HG02763 (cell line): ENCODE measurements around the gene STAC.

Experiments used
- ATAC-seq: cut with Tn5 transposase; IDR thresholded peaks from one replicate; pipeline ENCODE4 v1.9.1; 2021; ENCODE audit warnings: mild to moderate bottlenecking, moderate library complexity; ENCODE audit not compliant: unreplicated experiment

The STAC gene

DNA sequence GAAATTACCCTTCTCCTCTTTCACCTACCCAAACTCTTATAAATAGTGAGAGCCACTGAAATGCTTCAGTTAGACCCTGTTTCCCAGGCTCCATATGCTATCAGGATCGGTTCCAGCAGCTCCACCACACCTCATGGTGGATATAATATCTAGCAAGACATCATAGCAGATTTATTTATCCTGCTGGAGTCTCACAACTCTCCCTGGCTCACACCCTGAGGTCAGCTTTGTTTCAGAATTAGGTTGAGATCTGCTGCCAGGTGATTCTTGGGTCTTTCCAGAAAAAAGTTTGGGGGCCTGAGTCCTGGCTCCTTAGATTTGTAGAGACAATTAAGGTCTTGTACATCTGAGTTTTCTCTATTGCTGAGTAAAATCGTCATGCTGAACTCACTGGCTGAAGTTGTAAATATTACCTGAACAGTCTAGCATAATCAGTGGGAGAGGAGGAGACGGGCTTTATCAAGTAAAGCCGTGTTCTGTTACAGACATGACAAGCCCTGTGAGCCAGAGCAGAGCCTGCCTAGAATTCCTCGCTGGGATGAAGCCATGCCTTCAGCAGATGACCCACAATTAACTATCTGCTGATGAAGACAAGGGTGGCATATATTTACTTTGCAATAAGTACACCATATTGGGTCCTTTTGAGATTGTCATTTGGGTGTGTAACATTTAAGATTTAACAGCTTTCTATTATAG is 131.6 kb downstream of the STAC start:
- no peak for ATAC-seq

DNA sequence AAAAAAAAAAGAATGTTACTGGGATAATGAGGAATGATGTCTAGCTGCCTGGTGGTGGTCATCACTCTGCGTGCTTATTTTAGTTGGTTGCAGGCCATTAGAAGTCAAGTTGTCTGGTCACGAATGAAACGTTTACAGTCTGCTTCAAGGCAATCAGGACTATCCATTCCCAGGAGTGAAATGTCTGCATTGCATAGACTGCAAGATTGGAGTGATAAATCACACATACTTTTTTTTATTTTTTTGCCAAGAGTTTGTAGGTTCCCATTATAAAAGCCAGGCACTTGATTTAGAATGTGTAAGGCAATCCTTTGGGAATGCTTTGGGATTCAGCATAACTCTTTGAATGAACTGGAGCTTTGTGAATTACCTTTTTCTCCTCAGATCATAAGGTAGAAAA is 132.3 kb downstream of the STAC start:
- no peak for ATAC-seq

DNA sequence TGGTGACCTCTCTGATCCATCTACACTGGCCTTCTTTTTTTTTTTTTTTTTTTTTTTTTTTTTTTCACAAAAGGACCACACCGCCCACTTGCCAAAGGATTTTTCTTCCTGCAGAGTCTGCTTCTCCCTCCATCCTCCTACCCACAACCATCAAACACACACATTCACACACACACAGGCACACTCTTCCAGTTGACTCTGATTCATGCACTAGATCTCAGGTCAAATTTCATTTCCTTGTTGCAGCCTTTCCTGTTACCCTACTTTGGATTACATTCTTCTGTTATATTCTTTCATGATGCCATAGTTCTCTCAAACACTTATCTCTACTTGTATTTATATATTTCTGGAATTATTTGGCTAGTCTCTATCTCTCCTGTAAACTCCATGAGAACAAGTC is 133.9 kb downstream of the STAC start:
- no peak for ATAC-seq

DNA sequence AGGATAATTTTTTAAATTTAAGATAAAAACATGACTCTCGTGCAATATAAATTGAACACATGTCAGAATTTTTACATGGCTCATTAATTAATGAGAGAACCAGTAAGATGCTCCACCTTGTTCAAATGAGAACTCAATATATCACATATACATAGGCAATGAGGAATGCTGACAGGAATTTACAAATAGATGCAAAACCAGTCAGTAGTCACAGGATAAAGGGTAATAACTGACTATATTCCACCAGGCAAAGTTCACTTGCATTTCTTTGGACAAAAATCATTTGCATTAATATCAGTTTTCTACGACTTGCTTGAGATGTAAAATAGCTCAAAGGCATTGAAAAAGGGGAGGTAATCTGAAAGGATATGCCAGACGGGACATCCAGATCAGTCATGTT is 139.4 kb downstream of the STAC start:
- ATAC-seq, result no peak

DNA sequence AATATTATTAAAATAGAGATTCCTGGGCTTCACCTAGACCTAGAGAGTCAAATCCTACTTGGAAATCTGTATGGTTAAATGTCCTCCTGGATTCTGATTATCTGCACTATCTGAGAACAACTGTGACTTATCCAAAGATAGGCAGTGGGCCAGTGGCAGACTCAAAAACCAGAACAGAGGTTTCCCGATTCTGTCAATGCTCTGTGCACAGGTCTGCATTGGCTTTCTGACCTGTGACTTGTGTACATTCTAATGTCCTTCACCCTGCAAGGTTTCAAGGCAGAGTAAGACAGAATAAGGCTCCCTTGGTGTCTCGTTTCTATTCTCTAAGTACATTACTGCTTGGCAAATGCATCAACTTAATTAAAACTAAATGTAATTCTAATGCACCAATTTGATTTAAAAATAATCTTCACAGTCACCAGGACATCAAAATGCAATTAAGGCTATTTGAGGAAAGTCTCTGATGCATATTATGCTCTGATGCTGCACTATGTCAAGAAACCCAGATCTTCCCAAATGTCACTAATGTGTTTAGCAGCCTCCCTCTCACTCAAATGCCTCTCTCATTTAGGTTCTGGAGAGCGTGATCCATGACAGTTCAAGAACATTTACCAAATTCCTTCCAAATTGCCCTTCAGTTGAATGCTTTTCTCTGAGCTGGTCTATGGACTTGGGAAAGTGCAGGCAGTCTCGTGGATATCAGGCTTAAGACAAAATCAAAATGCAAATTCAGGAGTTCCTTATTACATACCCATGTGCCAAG is 140.1 kb downstream of the STAC start:
- ATAC-seq, result no peak

DNA sequence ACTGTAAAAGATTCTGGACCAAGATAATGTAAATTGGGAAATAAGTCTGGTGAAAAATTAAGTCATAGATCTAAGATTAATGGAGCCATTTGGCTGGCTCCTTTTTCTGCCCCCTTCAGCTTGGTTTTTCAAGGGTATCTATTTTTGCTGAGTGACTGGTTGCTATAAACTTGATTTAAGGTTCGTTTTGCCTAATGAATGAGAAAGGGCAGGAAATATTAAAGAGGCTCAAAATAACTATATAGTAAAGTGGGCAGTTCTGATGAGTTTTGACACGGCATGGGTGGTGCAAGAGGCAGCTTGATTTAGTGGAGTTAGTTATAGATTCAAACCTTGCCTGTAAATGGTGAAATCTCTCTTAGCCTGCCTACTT is 140.7 kb downstream of the STAC start:
- no peak for ATAC-seq

DNA sequence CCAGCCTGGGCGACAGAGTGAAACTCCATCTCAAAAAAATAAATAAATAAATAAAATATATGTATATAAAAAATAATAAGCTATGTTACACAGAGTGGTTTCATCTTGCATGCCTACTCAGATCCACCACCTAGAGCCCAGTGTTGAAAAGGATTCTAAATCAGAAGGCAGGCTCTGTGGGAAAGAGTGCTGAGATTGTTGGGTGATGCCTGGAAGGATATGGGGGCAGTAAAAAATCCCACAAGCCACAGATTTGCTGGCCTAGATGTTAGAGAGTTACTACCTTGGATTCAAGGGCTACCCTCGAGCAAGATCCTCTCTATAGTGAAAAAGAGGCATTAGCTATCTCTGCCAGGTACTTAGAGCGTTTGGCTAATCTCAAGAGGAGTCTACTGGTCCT is 144.3 kb downstream of the STAC start:
- ATAC-seq, result no peak

DNA sequence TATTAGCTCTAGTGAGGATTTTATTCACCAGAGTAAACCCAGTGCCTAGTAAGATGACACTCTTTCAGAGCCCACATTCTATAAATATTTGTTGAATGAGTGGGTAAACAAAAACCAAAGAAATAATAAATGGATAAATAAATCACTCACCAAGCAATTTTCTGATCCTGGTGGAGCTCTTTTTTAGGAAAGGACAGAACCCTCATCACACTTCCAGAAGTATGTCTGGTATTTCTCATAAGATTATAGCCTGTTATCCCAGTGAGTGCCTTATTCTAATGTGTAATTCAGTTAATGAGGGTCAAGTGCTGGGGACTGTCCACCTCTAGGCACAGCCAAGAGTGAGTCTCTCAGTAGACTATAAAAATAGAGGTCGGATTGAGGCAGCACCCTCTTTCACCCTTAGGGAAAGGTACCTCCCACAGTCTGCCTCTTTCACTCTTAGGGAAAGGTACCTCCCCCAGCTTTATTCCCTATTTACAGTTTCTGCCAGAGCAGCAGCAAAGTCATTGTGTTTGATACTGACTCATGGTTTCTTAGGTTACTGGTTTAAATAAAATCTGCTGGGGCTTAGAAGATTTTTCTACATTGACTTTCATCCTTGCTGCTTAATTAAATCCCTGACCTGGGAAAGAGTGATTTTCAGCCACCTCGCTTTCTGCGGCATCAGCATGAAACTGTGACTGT is 145.0 kb downstream of the STAC start:
- no peak for ATAC-seq

DNA sequence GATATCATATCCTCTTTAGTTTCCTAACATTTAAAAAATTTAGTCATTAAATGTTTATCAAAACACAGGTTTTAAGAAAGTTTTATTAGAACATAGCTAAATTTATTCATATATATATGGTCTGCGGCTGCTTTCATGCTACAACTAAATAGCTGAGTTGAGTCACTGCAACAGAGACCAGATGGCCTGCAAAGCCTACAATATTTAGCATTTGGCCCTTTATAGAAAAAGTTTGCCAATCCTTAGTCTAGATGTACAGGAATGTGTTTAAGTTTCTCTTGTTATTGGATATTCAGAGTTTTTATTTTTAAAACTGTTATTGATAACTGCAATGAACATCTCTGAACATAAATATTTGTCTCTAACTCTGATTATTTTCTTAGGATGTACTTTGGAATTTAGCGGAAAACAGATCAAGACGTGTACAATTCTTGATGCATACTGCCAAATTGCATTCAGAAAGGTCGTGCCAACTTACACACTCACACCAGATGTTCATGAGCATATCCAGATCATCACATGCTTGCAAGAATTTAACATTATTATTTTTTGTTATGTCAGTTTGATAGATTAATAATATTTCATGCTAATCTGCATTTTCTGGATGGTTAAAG is 157.9 kb downstream of the STAC start:
- ATAC-seq, result no peak

DNA sequence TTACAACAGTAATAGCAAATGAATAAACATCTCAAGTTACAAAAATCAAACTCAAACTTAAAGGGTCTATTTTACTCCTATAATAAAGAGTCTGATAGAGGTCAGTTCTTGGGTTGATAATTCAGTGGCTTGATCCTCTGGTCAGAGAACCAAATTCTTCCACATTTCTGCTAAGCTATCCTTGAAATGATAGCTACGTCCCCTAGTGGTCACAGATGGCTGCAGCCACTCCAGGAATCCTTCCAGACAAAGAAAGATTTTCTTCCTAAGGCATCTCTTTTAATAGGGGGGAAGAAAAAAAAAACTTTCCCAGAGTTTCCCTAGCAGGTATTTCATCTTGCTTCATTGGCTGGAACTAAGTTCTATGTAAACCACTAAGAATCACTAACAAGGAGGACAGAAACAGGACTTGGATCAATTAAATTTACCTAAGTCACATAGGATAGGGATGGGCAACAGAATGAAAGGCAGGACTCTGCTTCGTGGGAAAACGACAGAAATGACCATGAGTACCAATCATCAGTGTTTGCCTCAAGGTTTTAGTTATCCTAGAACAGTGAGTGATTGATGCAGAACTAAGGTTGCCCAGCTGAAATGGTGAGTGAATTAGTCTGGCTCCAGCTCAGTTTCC is 160.7 kb downstream of the STAC start:
- no peak for ATAC-seq

DNA sequence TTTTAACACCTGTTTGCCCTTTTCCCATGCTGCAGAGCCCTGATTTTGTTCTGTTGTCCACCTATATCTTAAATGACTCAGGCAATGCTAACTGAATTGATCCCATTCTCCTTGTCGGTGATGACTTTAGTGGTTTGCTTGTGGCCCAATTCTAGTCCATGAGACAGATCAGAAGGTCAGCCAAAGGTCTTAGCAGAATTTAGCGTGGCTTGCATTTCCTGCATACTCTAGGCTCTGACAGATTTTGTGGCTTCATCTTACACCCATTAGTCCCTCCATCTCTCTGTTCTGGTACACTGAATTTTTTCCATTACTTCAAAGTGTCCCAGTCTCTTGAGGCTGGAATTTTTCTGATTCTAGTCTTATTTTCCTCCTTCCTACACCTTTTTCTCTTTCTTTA is 161.9 kb downstream of the STAC start:
- ATAC-seq, result no peak

DNA sequence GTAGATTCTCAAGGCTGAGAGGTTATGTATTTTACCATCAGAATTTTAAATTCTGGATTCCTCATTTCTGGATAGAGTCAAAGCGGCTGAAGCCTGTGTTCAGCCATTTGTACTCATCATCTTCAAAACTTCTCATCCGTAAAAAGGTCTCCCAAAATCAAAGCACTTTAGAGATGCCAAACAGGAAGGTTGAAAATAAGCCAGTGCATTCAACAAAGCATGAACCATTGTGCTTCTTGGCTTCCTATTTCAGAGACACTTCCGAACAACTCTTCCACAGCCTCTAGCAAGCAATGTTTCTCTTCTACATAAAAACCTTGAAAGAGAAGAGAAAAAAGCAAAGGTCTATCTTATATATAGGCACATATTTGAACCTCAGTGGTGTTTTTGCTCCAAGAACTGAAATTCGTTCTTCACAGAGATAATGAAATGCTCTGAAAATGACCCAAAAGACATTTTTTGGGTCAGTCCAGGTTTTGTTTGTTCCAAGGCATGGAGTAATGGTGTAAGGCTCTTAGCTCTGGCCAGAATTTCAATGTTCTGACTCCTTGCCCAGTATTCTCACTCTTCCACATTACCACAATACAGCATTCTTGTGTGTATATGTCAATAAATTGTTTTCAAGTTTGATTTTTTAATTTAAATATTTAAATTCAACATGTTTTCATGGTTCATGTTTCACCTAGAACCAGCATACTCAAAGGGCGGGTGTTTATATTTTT is 163.1 kb downstream of the STAC start:
- no peak for ATAC-seq

DNA sequence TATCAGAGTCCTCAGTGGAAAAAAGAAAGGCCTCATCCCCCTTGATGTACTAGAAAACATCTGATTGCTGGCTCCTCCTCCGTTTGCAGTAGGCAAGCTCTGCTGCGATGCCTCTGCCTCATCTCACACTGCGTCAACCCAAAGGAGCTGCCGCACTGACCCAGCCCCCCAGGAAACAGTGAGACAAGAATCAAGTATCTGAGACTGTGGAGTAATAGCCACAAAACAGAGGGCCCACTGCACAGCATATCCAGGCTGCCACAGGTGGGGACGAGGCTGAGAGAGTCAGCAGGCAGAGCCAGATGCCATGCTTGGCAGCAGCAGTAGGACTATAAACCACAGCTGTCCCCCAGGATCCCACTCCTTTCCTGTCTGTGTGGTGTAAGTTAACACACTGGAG is 165.9 kb downstream of the STAC start:
- ATAC-seq, result no peak

DNA sequence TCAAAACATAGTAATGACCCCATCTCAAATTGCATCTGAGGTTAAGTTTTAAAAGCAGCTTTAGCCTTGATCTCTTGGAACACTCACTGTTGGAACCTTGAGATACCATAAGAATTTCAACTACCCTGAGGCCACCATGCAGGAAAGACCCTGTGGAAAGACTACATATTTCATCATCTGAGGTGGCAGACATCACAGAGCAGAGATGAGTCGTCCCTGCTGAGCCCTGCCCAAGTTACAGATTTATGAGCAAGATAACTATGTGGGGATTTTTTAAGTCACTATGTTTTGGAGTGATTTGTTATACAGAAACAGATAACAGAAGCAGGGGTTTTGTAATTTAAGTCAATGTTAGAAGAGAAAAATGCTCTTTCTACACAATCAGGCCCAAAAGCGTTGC is 168.4 kb downstream of the STAC start:
- ATAC-seq, result no peak

DNA sequence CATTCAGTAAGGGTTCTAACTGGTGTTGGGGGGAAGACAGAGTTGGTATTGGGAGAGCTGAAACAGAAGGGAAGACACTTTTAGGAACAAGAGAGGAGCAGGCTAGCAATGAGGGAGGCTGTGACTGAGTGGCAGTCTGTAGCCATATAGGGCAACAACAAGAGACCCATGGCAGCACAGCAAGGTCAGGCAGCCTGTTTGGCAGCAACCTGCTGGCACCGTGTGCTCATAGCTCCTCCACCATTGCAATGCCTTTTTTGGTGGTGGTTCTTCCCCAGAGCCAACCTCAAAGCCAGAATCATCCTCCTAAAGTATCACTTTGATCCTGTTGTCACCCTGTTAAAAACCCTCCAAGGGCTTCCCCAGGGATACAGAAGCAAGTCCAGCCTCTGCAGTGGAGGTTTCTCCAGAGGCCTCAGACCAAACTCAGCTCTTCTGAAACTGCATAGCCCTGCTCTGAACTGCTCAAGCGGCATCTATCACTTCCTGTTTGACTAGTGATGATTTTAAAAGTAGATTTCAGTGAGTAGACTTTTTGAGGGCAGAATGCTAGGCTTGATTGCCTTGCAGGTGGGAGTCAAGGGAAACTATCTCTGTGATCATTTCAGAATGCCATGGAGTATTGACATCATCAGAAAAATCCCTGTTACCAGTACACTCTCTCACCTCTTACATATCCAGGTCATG is 176.9 kb downstream of the STAC start:
- ATAC-seq, result peak; percentile 77

DNA sequence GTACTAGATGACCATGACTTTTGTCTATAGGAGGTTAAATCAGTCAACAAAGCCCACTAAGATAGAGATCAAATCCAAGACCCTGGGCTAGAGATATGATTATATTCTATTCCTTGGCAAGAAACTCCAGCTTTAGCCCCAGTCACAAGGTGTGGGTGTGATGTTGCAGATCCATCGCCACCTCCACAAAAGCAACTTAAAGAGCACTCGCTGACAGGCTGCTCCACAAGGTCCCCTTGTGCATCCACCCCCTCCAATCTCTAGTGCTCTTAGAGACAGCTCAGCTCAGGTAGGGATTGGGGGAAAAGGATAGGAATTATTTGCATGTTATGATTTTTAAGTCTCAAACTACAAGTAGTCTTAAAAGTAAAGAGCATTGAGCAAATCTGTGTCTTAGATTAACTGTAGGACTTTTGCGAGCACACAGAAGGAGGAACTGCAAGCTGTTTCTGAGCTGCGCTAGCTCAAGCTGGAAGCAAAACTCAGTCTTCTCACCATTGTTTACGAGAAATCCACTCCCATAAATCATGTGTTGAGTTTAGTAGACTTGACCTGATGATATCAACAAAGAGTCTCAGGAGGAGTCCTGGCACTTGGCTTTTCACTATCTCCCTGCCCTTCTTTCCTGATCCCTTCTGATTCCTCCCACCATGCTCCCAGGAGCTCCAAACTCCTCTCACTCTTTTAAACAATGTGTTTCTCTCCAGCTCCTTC is 177.6 kb downstream of the STAC start:
- no peak for ATAC-seq

DNA sequence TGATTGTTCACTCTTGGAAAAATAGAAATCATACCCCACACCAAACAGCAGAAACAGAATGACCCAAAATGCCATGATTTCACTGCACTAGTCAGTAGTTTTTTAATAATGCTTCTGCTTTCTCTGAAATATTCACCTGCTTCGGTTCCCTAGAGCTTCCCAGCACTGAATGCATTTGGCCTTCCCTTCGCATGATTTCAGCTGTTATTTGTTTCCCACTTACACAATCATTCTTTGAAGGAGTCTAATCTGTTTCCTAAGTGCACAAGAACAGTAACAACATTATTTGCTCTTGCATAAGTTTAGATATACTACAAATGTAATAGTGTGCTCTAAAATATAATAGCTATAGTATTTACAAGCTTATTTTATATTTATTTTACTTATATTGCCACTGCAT is 178.7 kb downstream of the STAC start:
- ATAC-seq, result no peak

DNA sequence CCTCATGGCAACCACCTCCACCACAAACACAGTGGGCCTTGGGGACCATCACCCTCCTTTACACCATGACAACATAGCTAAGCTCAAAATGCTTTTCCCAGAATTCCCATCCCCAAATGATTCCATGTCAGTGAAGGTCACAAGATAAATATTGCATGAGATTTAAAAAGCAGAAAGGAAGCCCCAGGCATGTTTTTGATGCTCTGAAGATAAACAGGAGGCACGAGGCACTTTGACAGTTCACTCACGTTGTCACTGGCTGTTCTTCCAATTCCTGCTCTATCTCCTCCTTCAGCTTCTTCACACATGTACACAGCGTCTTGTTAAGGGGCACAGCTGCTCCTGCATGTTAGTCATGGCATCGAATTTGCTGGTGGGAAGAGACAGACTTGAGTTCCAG is 180.4 kb downstream of the STAC start:
- ATAC-seq, result no peak

DNA sequence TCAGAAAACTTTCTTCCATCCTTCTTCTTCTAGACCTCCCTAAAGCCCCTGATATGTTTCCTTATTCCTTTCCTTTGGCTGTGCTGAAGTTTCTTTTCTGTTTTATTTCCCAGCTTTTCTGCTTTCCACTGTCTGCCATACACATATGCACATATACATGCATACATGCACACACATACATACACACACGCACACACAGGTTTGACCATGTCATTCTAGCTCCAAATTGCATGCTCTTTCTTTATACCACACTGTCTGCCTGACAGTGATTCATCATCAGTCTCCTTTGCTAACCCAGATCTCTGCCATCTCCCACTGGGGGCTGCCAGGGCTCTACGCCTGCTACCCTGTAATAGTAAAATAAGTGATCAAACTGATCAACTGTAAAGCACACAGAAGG is 181.3 kb downstream of the STAC start:
- no peak for ATAC-seq
